ENCODE results near the gene NFYC. TPM values are rescaled to one million over a fixed set of nuclear protein-coding genes. Genes with fewer than 3 reads are reported as not detected.
A peak's percentile ranks its signal among the peaks of the same experiment; 100 is the strongest.

NFYC gene
- total RNA-seq, 4 donors from 2014 or later: 30.0 to 54.2 (median 46.6) TPM

DNA sequence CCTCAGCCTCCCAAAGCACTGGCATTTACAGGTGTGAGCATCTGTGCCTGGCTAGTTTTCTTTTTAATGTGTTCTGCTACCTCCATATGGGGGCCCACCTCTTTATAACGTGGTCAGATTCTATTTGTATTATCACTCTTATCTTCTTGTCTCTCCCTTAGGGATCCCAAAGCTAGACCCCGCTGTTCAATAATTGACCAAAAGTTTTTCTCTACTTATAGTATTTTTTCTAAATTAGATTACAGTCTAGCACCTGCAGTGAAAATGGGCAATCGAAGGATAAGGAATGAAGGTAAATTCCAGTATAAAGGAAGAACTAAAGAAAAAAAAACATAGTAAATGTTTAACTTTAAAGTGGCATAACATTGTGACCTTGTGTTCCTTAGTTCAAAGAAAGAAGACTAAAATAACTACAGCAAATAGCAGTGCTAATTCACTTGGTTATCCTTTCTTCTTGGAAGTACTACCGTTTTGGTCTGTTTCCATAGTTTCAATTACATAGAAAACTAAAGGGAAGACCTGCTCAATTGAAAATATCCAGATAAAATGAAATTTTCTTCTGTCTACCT lies 24.1 kb downstream of the NFYC start:
- intact Hi-C loops (cut with DNase I): no loop called here
- Histone ChIP-seq H3K36me3 (no peaks in the 10 kb centered on the region), H3K9me3 (no peaks in the 10 kb centered on the region), H3K4me3 (no peak overlapping the region), H3K27me3 (no peaks in the 10 kb centered on the region), H3K4me1 (peaks cover 73 to 100% (median 99%) of the 10 kb centered on the region in 4 donors), H3K27ac (replicated peaks in 1 of 4) (peak overlapping the region in 2 of 4 donors; percentile 42 to 81)
- DNase-seq (ENCODE audit: extremely low spot score): no peak
- TF ChIP-seq POLR2AphosphoS5 (IDR thresholded peaks at IDR 0.05) (no peak), EP300 (IDR thresholded peaks at IDR 0.05) (no peak), CTCF (IDR thresholded peaks at IDR 0.05) (no peak), POLR2A (IDR thresholded peaks at IDR 0.05; ENCODE audit: low read depth) (no peak)
- 80% methylated on average over 4 of the region's 4 CpGs for WGBS

DNA sequence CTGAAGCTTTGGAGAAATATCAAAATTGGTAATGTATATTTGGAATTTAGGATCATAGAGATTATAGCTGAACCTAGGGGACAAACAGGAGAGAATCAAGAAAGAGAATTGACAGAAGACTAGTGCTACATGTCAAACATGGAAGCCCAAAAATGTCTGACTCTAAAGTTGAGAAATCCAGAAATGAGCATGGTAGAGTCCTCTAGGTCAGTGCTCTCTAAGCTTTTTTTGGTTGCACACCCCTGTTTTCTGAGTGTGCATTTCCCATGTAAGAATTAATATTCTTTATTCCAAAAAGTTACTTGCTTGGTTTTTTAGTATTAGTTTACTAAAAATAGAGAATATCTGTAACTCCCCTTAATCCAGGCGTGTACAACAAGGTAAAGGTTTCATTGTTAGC lies 25.6 kb downstream of the NFYC start:
- intact Hi-C loops (cut with DNase I): no loop called here
- 85% methylated on average over 1 of the region's 1 CpG for WGBS

GRCh38 chr1:40717955-40718354 lies 26.5 kb downstream of the NFYC start:
- H3K4me1 ChIP-seq: peaks cover 70 to 99% (median 97%) of the 10 kb centered on the region in 4 donors
- H3K36me3 ChIP-seq: no peaks in the 10 kb centered on the region
- peak overlapping the region; percentile 11 to 57 (median 31) for H3K27ac ChIP-seq (replicated peaks in 1 of 4)
- no peaks in the 10 kb centered on the region for H3K9me3 ChIP-seq
- no peaks in the 10 kb centered on the region for H3K27me3 ChIP-seq
- no peak overlapping the region for H3K4me3 ChIP-seq
- TF ChIP-seq POLR2A (IDR thresholded peaks at IDR 0.05; ENCODE audit: low read depth) (no peak), EP300 (IDR thresholded peaks at IDR 0.05) (no peak), CTCF (IDR thresholded peaks at IDR 0.05) (no peak), POLR2AphosphoS5 (IDR thresholded peaks at IDR 0.05) (no peak)
- no peak for DNase-seq (ENCODE audit: extremely low spot score)
- intact Hi-C loops (cut with DNase I): no loop called here
- 71% methylated on average over 1 of the region's 1 CpG for WGBS

More for the DNA sequence above, 25.6 kb downstream of the NFYC start:
- Histone ChIP-seq H3K9me3 (no peaks in the 10 kb centered on the region), H3K36me3 (no peaks in the 10 kb centered on the region), H3K27ac (replicated peaks in 1 of 4) (no peak overlapping the region), H3K4me3 (no peak overlapping the region), H3K27me3 (no peaks in the 10 kb centered on the region), H3K4me1 (peaks cover 69 to 99% (median 98%) of the 10 kb centered on the region in 4 donors)
- no peak for DNase-seq (ENCODE audit: extremely low spot score)
- TF ChIP-seq POLR2AphosphoS5 (IDR thresholded peaks at IDR 0.05) (no peak), EP300 (IDR thresholded peaks at IDR 0.05) (no peak), POLR2A (IDR thresholded peaks at IDR 0.05; ENCODE audit: low read depth) (no peak), CTCF (IDR thresholded peaks at IDR 0.05) (no peak)

DNA sequence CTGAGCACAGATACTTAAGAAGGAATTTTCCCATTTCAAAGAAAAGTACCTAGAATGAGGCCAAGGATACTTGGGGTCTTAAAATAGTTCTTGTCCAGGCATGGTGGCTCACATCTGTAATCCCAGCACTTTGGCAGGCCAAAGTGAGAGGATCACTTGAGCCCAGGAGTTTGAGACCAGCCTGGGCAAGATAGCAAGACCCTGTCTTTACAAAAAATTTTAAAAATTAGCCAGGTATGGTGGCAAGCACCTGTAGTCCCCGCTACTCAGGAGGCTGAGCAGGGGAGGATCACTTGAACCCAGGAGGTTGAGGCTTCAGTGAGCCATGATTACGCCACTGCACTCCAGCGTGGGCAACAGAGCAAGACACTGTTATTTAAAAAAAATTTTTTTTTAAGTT lies 29.0 kb downstream of the NFYC start:
- no peaks in the 10 kb centered on the region for H3K36me3 ChIP-seq
- DNase-seq (ENCODE audit: extremely low spot score): no peak
- peaks cover 69 to 99% (median 97%) of the 10 kb centered on the region in 4 donors for H3K4me1 ChIP-seq
- H3K27ac ChIP-seq (replicated peaks in 1 of 4): peak overlapping the region in 3 of 4 donors; percentile 20 to 44 (median 35)
- no peak for TF ChIP-seq POLR2A (IDR thresholded peaks at IDR 0.05; ENCODE audit: low read depth)
- TF ChIP-seq CTCF (IDR thresholded peaks at IDR 0.05): no peak
- TF ChIP-seq POLR2AphosphoS5 (IDR thresholded peaks at IDR 0.05): no peak
- TF ChIP-seq EP300 (IDR thresholded peaks at IDR 0.05): no peak
- WGBS: 79% methylated on average over 3 of the region's 3 CpGs
- no peaks in the 10 kb centered on the region for H3K9me3 ChIP-seq
- intact Hi-C loops (cut with DNase I): no loop called here
- H3K4me3 ChIP-seq: no peak overlapping the region
- H3K27me3 ChIP-seq: no peaks in the 10 kb centered on the region

- TF ChIP-seq CTCF (IDR thresholded peaks at IDR 0.05) (no peak), EP300 (IDR thresholded peaks at IDR 0.05) (no peak), POLR2AphosphoS5 (IDR thresholded peaks at IDR 0.05) (no peak), POLR2A (IDR thresholded peaks at IDR 0.05; ENCODE audit: low read depth) (no peak)
- Histone ChIP-seq H3K36me3 (no peaks in the 10 kb centered on the region), H3K9me3 (no peaks in the 10 kb centered on the region), H3K4me1 (peaks cover 55 to 97% (median 93%) of the 10 kb centered on the region in 4 donors), H3K4me3 (no peak overlapping the region), H3K27ac (replicated peaks in 1 of 4) (peak overlapping the region; percentile 53 to 72 (median 70)), H3K27me3 (no peaks in the 10 kb centered on the region)
- WGBS: 76% methylated on average over 3 of the region's 3 CpGs
- DNase-seq (ENCODE audit: extremely low spot score): no peak
- intact Hi-C loops (cut with DNase I): no loop called here
Observed at GRCh38 chr1:40722622-40723021, 31.1 kb downstream of the NFYC start.
